Upper lobe of left lung (tissue), 4 donors: ENCODE results near the gene CYP4F2.

Experiments
- CTCF ChIP-seq, 6 experiments: fragments of 450-650 bp in 4 of 6; fragments of 200-600 bp in 2 of 6; sonication (generic) in 2 of 6; IDR thresholded peaks; one replicate each; pipeline ENCODE4 v1.5.1; 2016 to 2019; ENCODE audit warnings: antibody characterized with exemption in 6 of 6
- EP300 ChIP-seq, 4 donors: sonication (generic); formaldehyde crosslinking; IDR thresholded peaks; one replicate each; pipeline ENCODE4 v1.5.1; 2017; ENCODE audit warnings: antibody characterized with exemption in 4 of 4, control low read depth in 2 of 4
- POLR2A ChIP-seq, 4 donors: fragments of 450-650 bp; IDR thresholded peaks; one replicate each; pipeline ENCODE4 v1.5.1; 2016 to 2017; ENCODE audit warnings: antibody characterized with exemption in 4 of 4, mild to moderate bottlenecking in 2 of 4
- POLR2AphosphoS5 ChIP-seq, 2 donors: sonication (generic); formaldehyde crosslinking; IDR thresholded peaks; one replicate each; pipeline ENCODE4 v1.5.1; 2017; ENCODE audit warnings: antibody characterized with exemption in 2 of 2

GRCh38 chr19:15915109-15915508 lies 17.2 kb upstream of the CYP4F2 start:
- no peak for TF ChIP-seq CTCF (IDR thresholded peaks at IDR 0.05)
- no peak for TF ChIP-seq POLR2A (IDR thresholded peaks at IDR 0.05)
- no peak for TF ChIP-seq EP300 (IDR thresholded peaks at IDR 0.05)
- TF ChIP-seq POLR2AphosphoS5 (IDR thresholded peaks at IDR 0.05), result no peak
